ENCODE data around the gene ZBTB12. TPM values are rescaled to one million over a fixed set of nuclear protein-coding genes. Genes with fewer than 3 reads are reported as not detected.

ZBTB12 gene
- total and polyA plus RNA-seq, 9 of the 15 experiments (the other 6 are each of a cell fraction or from before 2014, with no cell fraction given): 0.03 to 12.4 (median 5.8) TPM; not detected in 1

- TF ChIP-seq DEAF1 (CRISPR knock-in tag; IDR thresholded peaks at IDR 0.05) (no peak), ATF4 (CRISPR knock-in tag; IDR thresholded peaks at IDR 0.05) (no peak), MBD2 (IDR thresholded peaks at IDR 0.05; ENCODE audit: borderline replicate concordance, low read depth) (no peak; the same call in 1 of the 2 replicates), PHB2 (IDR thresholded peaks at IDR 0.05; ENCODE audit: low read depth) (no peak), TBP (optimal IDR thresholded peaks at IDR 0.05; ENCODE audit: low read depth, low read length) (no peak), HMGN3 (IDR thresholded peaks at IDR 0.05; ENCODE audit: borderline replicate concordance, extremely low read depth, insufficient read length, low read depth, low read length) (no peak), POLR2A (conservative IDR thresholded peaks at IDR 0.05) (no peak), SETDB1 (IDR thresholded peaks at IDR 0.05; ENCODE audit: low read length) (peak; percentile 70), KAT8 (IDR thresholded peaks at IDR 0.05; ENCODE audit: low read depth) (no peak), ZNF347 (CRISPR knock-in tag; IDR thresholded peaks at IDR 0.05; ENCODE audit: low read depth) (no peak), NR2C2 (CRISPR knock-in tag; IDR thresholded peaks at IDR 0.05) (no peak), NR2C2 (tag; IDR thresholded peaks at IDR 0.05) (peak; percentile 74), HDAC6 (IDR thresholded peaks at IDR 0.05; ENCODE audit: low read depth, low read length) (no peak), TSHZ1 (CRISPR knock-in tag; IDR thresholded peaks at IDR 0.05) (no peak), XRCC3 (IDR thresholded peaks at IDR 0.05) (no peak), ZBTB9 (CRISPR knock-in tag; IDR thresholded peaks at IDR 0.05) (no peak), NR3C1 (CRISPR knock-in tag; IDR thresholded peaks at IDR 0.05) (no peak), ZNF766 (CRISPR knock-in tag; conservative IDR thresholded peaks at IDR 0.05) (0 out of 2 replicates have a peak, but pooled peaks have one; percentile 19), TAF15 (IDR thresholded peaks at IDR 0.05; ENCODE audit: low read depth, low read length) (no peak), ZFX (CRISPR knock-in tag; IDR thresholded peaks at IDR 0.05) (no peak; the same call in 1 of the 2 replicates)
Observed at GRCh38 chr6:31948753-31949413, 47.0 kb upstream of the ZBTB12 start (continued).
